ENCODE measurements around the gene DNASE2.

DNASE2 gene

DNA sequence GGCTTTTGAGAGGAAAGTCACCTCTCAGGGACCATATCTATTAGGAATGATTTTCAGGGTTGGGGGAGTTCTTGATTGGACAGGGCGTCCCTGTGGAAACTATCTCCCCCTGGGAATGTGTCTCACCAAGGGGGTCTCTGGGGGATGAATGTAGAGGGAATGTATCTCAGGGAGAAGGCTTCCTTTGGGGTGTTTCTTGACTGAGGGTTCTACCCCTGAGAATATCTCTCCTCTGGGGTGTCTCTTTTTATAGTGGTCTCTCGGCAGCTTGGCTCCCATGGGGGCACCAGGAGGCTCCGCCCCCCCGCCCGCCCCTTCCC is 47.9 kb downstream of the DNASE2 start:
- DNase-seq = no peak

DNA sequence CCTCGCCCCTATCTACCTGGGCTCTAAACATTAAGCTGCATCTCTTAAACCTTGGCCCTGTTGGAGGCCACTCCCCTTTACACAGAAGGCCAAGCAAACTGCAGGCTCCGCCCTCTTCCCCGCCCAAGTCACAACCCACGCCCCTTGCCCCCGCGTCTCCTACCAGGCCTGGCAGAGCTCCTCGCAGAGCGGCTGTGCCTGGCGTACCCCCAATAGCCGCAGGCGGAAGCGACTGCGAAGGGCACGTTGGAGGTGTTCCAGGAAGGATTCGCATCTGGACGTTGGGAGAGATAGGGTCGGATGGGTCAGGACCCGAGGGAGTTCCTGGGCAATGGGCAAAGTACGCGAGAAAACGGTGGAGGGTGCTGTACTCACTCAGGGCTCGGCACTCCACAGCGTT is 52.8 kb downstream of the DNASE2 start:
- DNase-seq = no peak

DNA sequence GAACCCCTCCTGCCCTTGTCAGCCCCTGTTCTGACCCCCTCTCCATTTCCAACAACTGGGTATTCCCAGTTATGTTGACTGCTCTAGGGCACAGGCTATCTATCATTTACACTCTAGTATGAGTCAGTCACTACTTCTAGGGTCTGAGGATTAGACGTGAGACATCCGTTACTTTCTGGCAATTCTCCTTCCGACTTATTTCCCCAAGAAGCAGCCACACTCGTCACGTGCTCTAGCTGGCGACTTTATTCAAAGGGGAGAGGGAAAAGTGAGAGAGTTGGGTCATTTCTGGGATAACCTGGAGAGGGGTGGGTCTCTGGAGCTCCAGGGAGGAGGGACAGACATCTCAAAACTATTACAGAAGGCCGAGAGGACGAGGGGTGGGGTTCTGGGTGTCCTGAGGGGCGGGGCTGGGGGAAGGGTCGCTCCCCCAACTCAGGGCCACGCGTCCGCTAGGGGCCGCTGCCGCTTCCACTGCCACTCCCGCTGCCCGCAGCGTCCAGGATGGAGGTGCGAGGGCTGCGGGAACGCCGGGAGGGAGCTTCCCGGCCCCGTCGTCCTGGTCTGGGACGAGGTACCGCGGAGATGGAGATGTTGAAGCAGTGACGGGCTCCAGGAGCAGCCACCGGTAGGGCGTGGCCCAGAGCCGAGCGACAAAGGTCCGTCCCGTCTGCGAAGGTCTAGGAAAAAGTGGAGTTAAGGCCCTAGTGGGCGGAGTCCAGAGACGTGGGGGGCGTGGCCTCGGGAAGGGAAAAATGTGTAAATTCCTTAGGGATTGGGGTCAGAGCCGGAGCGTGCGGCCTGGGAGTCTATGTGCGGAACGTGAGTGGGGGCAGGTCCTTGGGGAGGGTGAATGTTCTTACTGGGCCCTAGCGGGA is 55.8 kb downstream of the DNASE2 start:
- no peak for DNase-seq

All from fibroblast of skin of abdomen (primary cell).